Common myeloid progenitor, CD34-positive (primary cell): Measurements from ENCODE around the gene DAPK1.

Experiments used
- CTCF ChIA-PET: fragments of 350-600 bp; sonication (Branson Sonifier 250); formaldehyde crosslinking; loops from one replicate; lab custom pipeline; 2021; ENCODE audit warnings: antibody characterized with exemption; lab: Charles Lee
- POLR2A ChIA-PET: fragments of 350-600 bp; sonication (Branson Sonifier 250); formaldehyde crosslinking; loops from one replicate; lab custom pipeline; 2021; ENCODE audit warnings: antibody characterized with exemption; lab: Charles Lee
- DNase-seq, 3 donors: peaks; one replicate each; pipeline versions ENCODE4 v3.0.0 to v3.0.0-alpha.2; 2013
- H3K27ac ChIP-seq, 2 experiments: 1 replicate in 1 of 2; 2 replicates in 1 of 2; pipeline ENCODE4 v1.7.0; 2013; ENCODE audit warnings: inconsistent platforms in 2 of 2, low read length in 2 of 2, mild to moderate bottlenecking in 2 of 2, low read depth in 1 of 2, moderate library complexity in 1 of 2; ENCODE audit not compliant: severe bottlenecking in 2 of 2, insufficient read depth in 1 of 2, poor library complexity in 1 of 2
- H3K27me3 ChIP-seq, 5 experiments: replicated peaks in 2 of 5; 1 replicate in 3 of 5; 2 replicates in 2 of 5; pipeline versions ENCODE4 v1.6.1 to v1.7.0; 2013; ENCODE audit warnings: low read length in 4 of 5, mild to moderate bottlenecking in 2 of 5, moderate library complexity in 2 of 5, inconsistent platforms in 1 of 5; ENCODE audit not compliant: insufficient read depth in 5 of 5, control insufficient read depth in 4 of 5
- H3K36me3 ChIP-seq, 4 experiments: 1 replicate in 2 of 4; 2 replicates in 2 of 4; pipeline versions ENCODE4 v1.6.1 to v1.7.0; 2013; ENCODE audit warnings: low read length in 3 of 4, control low read depth in 1 of 4, mild to moderate bottlenecking in 1 of 4; ENCODE audit not compliant: control insufficient read depth in 4 of 4, insufficient read depth in 4 of 4
- H3K4me1 ChIP-seq, 4 experiments: 1 replicate in 3 of 4; 2 replicates in 1 of 4; pipeline versions ENCODE4 v1.6.1 to v1.7.1; 2013; ENCODE audit warnings: low read length in 3 of 4, mild to moderate bottlenecking in 3 of 4, control low read depth in 1 of 4, inconsistent platforms in 1 of 4, moderate library complexity in 1 of 4; ENCODE audit not compliant: control insufficient read depth in 4 of 4, insufficient read depth in 4 of 4; ENCODE audit errors: control extremely low read depth in 1 of 4
- H3K4me3 ChIP-seq, 7 experiments: 1 replicate in 4 of 7; 2 replicates in 3 of 7; pipeline versions ENCODE4 v1.5.1 to v1.7.0; 2013; ENCODE audit warnings: mild to moderate bottlenecking in 7 of 7, low read length in 6 of 7, moderate library complexity in 6 of 7, inconsistent platforms in 2 of 7, low read depth in 2 of 7, control low read depth in 1 of 7; ENCODE audit not compliant: insufficient read depth in 4 of 7, control insufficient read depth in 1 of 7; ENCODE audit errors: extremely low read depth in 1 of 7
- H3K9me3 ChIP-seq, 5 experiments: 1 replicate in 4 of 5; 2 replicates in 1 of 5; pipeline versions ENCODE4 v1.6.1 to v1.7.1; 2013; ENCODE audit warnings: low read length in 4 of 5, mild to moderate bottlenecking in 2 of 5, inconsistent platforms in 1 of 5, low read depth in 1 of 5, moderate library complexity in 1 of 5; ENCODE audit not compliant: control insufficient read depth in 4 of 5, insufficient read depth in 2 of 5; ENCODE audit errors: control extremely low read depth in 1 of 5
- WGBS: methylation state at CpG from one replicate; pipeline ENCODE4 v1.1.5; 2013; ENCODE audit not compliant: insufficient coverage; 5-methylcytosine and 5-hydroxymethylcytosine counted together

DAPK1 gene

DNA sequence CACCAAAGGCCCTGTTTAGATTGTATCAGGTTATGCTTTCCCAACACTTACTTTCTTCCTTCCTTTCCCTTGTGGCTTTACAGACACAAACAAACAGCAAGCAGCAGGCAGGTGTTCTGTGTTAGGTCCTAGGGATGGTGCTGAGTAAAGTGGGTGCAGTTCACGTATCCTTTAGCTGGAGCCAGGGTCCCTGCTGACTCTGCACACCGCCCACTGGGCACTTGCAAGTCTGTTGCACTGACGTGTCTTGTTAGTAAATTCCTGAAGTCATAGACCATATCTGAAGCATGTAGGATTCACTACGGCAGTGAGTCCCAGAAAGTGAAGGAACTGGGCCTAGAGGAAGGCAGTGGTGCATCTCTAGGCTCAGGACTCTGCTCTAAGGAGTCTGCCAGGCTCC lies 96.5 kb downstream of the DAPK1 start:
- Histone ChIP-seq H3K9me3 (no peaks in the 10 kb centered on the region), H3K27me3 (no peaks in the 10 kb centered on the region), H3K4me3 (no peak overlapping the region), H3K27ac (peak overlapping the region in 1 of 2 experiments; percentile 20), H3K36me3 (peaks cover 2 to 16% (median 6%) of the 10 kb centered on the region in 4 experiments), H3K4me1 (peaks cover 9 to 69% (median 56%) of the 10 kb centered on the region in 4 experiments)
- WGBS = 80% methylated on average over 2 of the region's 4 CpGs
- DNase-seq = no peak
- ChIA-PET POLR2A (no interaction called here), CTCF (interaction anchor here (0.7 to 1.7 kb wide), 5 partner anchors 9 to 25 kb away, joined by 3 to 6 read pairs (median 5); no protein-coding TSS in a partner anchor)

DNA sequence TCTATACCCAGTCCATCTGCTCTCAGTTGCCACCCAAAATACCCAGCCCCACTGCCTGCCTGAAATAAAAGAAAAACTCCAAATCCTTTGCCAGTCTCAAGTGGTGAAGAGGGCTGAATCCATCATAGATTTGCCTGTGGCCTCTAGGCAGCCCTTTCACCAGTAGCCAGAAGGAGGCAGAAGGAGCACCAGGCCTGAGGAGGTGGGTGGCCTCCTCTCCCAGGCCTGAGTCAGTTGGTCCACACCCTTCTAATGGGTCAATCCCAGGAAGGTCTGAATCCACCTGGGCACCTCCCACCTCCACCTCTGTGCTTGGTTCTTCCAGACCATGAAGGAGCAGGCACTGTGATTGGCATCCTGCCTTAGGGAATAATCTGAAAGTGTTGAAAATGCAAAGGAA lies 97.0 kb downstream of the DAPK1 start:
- H3K36me3 ChIP-seq = peaks cover under 1 to 16% (median 6%) of the 10 kb centered on the region in 4 experiments
- no peaks in the 10 kb centered on the region for H3K27me3 ChIP-seq
- H3K27ac ChIP-seq = peak overlapping the region in 1 of 2 experiments; percentile 20
- peaks cover 11 to 69% (median 56%) of the 10 kb centered on the region in 4 experiments for H3K4me1 ChIP-seq
- CTCF ChIA-PET = interaction anchor here (0.6 to 1.7 kb wide), 4 partner anchors 13 to 56 kb away, joined by 3 to 5 read pairs (median 3); no protein-coding TSS in a partner anchor
- no peaks in the 10 kb centered on the region for H3K9me3 ChIP-seq
- no peak for DNase-seq
- peak overlapping the region in 1 of 7 experiments; percentile 16 for H3K4me3 ChIP-seq
- POLR2A ChIA-PET = no interaction called here

DNA sequence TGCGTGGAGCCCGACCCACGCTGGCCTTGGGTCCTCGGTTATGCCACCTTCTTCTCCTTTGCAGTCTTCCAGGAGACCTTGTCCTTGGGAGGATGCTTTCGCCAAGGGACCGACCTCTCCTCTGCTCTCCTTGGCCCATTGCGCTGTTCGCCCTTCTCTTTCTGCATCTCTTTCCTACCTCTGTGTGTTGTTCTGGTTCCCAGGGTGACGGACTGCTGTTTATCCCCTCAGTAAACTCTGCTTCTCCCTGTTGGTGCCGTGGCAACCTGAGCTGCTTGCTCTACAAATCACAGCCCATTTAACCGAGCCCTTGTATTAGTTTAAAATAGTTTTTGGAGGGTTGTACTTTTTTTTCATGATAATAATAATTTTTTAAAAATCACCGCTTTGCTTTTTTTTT lies 97.9 kb downstream of the DAPK1 start:
- Histone ChIP-seq H3K4me3 (no peak overlapping the region), H3K27me3 (no peaks in the 10 kb centered on the region), H3K36me3 (peaks cover 0 to 16% (median 6%) of the 10 kb centered on the region in 4 experiments), H3K4me1 (peaks cover 11 to 78% (median 62%) of the 10 kb centered on the region in 4 experiments), H3K9me3 (no peaks in the 10 kb centered on the region), H3K27ac (peak overlapping the region in 1 of 2 experiments; percentile 54)
- ChIA-PET CTCF (interaction anchor here (0.6 to 1.2 kb wide), 5 partner anchors 13 to 58 kb away, joined by 3 read pairs; no protein-coding TSS in a partner anchor), POLR2A (no interaction called here)
- DNase-seq = peak; percentile 42 to 86 (median 78)
- WGBS = 94% methylated on average over 10 of the region's 12 CpGs

DNA sequence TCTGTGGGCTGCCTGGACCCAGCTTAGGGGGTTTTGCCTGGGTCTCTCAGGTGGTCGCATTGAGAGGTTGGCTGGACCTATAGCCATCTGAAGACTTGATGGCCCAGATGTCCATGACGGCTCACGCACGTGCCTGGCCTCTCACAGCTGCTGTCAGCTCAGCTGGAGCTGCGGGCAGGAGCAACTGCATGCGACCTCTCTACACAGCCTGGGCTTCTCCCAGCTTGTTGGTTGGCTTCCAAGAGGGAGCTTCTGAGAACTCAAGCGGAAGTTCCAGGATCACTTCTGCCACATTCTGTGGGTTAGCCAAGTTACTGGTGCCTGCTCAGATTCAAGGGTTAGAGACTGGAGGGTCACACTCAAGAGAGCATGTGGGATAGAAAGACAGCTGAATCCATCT lies 99.2 kb downstream of the DAPK1 start:
- Histone ChIP-seq H3K27me3 (no peaks in the 10 kb centered on the region), H3K4me3 (no peak overlapping the region), H3K36me3 (peaks cover 0 to 12% (median 5%) of the 10 kb centered on the region in 4 experiments), H3K9me3 (no peaks in the 10 kb centered on the region), H3K27ac (peak overlapping the region in 1 of 2 experiments; percentile 37), H3K4me1 (peaks cover 11 to 87% (median 72%) of the 10 kb centered on the region in 4 experiments)
- no peak for DNase-seq
- WGBS = 87% methylated on average over 7 of the region's 7 CpGs
- CTCF ChIA-PET = interaction anchor here (0.7 to 1.2 kb wide), 2 partner anchors 61 to 94 kb away, joined by 3 read pairs; no protein-coding TSS in a partner anchor
- POLR2A ChIA-PET = no interaction called here

DNA sequence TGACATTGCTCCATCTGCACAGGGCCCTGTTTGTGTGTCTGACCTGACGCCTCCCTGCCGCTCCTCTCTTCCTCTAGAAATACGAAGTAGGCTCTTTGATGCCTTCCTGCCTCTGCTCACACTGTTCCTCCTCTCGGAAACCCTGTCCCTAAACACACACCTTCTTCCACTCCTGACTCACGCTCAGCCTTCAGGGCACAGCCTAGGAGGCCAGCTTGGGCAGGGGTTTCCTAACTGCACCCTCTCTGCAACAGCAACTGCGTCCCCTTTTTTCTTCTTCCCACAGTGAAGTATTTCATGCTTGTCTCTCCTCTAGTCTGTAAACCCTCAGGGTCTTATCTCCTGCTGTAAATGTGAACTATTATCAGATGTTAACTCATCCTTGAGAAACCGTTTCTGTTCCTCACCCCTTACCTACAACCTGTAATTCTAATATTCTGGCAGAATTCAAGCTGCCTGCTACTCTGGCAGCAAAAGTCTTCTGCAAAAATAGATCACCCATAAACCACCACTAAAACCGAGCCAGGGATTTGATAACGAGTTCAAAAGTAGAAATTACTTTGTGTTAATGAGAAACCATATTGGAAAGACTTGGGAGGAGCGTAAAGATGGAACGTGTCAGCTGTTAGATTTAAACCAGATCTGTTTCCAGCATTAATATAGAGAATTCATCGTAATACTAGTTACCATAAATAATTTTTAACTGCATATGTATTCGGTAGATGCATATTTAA lies 100.2 kb downstream of the DAPK1 start:
- H3K27ac ChIP-seq = peak overlapping the region in 1 of 2 experiments; percentile 52
- CTCF ChIA-PET = interaction anchor here (1.2 kb wide), 1 partner anchor 95 kb away, joined by 3 read pairs; no protein-coding TSS in a partner anchor
- POLR2A ChIA-PET = no interaction called here
- H3K4me3 ChIP-seq = no peak overlapping the region
- H3K4me1 ChIP-seq = peaks cover 11 to 84% (median 71%) of the 10 kb centered on the region in 4 experiments
- no peaks in the 10 kb centered on the region for H3K27me3 ChIP-seq
- no peak for DNase-seq
- 81% methylated on average over 8 of the region's 13 CpGs for WGBS
- H3K36me3 ChIP-seq = peaks cover 0 to 10% (median 2%) of the 10 kb centered on the region in 4 experiments
- no peaks in the 10 kb centered on the region for H3K9me3 ChIP-seq

DNA sequence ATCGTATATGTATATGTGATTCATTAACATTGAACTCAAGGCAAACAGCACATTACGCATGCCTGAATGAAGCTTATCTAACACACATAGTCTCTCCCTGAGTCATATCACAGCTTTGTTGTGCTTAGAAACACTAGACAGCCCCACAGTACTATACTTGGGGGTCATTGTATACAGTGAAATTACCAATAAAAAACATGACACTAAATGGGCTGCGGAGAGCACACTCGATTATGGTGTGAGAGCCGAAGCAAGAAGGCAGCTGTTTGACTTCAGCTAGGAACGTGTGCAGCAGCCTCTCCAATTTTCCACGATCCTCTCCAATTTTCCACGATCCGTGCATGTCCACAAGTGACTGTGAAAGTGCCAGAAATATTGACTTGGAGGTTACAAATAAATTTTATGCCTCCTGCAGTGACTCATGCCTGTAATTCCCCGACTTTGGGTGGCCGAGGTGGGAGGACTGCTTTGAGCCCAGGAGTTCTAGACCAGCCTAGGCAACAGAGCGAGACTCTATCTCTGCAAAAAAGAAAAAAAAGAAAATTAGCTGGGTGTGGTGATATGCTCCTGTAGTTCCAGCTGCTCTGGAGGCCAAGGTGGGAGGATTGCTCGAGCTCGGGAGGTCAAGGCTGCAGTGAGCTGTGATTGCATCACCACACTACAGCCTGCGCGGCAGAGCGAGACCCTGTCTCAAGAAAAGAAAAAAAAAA lies 102.4 kb downstream of the DAPK1 start:
- no peak overlapping the region for H3K4me3 ChIP-seq
- peaks cover 0 to 10% (median 2%) of the 10 kb centered on the region in 4 experiments for H3K36me3 ChIP-seq
- ChIA-PET CTCF (interaction anchor here (1.0 to 1.5 kb wide), 5 partner anchors 9 to 43 kb away, joined by 3 to 9 read pairs (median 4); no protein-coding TSS in a partner anchor), POLR2A (interaction anchor here (0.7 kb wide), 1 partner anchor 59 kb away, joined by 4 read pairs; no protein-coding TSS in a partner anchor)
- H3K9me3 ChIP-seq = no peaks in the 10 kb centered on the region
- WGBS = 94% methylated on average over 12 of the region's 17 CpGs
- no peak for DNase-seq
- H3K4me1 ChIP-seq = peaks cover 12 to 84% (median 70%) of the 10 kb centered on the region in 4 experiments
- no peaks in the 10 kb centered on the region for H3K27me3 ChIP-seq
- H3K27ac ChIP-seq = no peak overlapping the region
